HG03196 (cell line): ENCODE data around the gene ACTR5.
"Not testable (repeated sequence)": the region's sequence is repeated elsewhere in the genome, so short reads cannot be mapped to it uniquely, and the experiment has no call there.

Source experiments
- ATAC-seq: cut with Tn5 transposase; IDR thresholded peaks from one replicate; pipeline ENCODE4 v1.9.1; 2021; ENCODE audit not compliant: unreplicated experiment

ACTR5 gene

DNA sequence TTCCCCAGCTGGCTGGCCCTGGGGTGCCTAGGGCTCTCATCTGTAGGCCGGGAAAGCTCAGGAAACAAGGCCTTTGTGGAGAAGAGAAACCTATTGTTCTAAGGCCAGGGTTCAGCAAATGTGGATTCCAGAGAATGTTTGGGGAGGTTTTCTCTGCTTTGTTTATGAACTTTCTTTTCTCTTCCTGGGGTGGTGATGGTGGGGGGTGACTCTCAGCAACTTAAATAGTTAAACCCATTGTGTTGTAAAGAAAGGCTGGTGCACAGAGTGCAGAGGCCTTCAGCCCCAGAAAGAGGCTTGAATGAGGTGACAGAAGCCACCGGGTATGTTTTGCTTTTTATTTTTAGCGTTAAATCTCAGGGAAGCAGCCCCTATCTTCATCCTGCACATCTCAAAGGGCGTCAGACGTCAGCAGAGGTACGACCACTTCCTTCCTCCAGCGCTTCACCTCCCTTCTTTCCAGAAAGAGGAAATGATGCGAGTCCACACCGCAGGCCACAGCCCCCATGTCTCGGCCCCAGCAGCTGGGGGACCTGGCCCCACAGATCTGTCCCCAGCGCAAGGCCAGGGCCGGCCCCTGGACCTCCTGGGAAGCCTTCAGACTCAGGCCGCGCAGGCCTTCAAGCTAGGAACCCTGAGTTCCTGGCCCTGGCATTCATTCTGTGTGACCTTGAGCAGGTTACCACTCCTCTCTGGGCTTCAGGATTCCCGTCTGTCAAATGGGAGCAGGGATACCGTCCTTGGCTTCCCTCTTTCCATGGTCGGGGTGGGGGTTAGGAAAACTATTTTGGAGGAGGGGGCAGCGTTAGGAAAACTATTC lies 56.6 kb downstream of the ACTR5 start:
- no peak for ATAC-seq

DNA sequence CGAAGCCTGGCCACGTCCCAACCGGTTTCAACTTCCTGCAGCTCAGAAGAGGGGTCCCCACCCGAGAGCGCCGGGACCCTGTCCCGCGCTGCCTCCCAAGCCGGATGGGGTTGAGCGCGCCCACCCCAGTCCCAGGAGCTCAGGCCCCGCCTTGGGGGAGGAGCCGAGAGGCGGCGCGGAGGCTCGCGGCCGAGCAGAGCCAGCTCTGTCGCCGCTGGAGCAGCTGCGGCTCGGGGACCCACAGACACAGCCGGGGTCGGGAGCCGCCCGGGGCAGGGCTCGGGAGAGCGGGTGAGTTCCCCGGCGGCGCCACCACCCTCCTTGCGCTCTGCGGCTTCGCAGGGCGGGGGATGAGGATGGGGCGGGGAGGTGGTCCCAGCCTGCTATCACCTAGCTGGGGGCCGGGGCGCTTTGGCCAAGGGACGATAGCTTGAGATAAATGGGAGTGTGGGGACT lies 57.3 kb downstream of the ACTR5 start, which contains the start of gene PPP1R16B:
Gene PPP1R16B (plus strand): TSS at position 196 of the 456 bp plus-strand sequence. CDS start 30,229 bp downstream, outside the sequence.
- ATAC-seq: peak; percentile 50

DNA sequence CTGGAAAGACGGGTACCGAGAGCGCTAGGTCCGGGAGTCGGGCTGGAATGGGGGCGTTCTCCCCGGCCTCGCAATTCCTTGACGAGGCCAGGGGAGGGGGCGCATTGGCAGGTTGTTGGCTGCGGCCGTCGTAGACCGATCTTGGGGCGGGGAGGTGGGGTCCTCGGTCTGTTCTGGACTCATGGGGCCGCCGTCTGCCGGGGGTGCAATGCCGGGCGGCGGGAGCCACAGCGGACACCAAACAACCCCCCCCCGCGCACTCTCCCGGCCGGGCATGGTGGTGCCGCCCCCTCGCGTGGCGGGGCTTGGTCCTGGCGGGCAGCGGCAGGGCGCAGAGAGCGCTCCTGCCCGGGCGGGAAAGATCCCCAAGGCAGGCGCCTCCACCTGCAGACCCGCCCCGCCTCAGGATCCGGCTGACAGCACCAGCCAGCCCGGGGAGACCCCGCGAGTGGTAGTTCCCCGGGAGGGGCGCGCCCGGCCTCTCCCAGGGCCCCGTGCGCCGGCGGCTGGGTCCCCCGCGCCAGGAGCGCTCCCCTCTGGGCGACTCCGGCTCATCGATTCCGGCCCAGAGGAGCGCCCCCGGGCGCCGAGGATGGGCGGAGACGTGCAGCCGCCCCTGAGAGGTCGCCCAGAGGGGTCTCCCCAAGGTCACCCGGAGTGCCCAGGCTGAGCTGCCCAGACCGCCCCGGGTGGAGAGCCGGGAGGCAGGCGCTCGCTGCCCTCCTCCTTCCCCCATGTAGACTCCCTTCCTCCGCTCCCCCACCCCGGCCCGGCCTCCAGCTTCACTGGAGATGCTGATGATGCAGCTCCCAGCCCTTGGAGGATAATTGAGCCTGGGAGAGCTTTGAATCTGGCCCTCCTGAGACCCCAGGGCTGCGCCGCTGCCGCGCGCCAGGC lies 57.9 kb downstream of the ACTR5 start:
- no peak for ATAC-seq

DNA sequence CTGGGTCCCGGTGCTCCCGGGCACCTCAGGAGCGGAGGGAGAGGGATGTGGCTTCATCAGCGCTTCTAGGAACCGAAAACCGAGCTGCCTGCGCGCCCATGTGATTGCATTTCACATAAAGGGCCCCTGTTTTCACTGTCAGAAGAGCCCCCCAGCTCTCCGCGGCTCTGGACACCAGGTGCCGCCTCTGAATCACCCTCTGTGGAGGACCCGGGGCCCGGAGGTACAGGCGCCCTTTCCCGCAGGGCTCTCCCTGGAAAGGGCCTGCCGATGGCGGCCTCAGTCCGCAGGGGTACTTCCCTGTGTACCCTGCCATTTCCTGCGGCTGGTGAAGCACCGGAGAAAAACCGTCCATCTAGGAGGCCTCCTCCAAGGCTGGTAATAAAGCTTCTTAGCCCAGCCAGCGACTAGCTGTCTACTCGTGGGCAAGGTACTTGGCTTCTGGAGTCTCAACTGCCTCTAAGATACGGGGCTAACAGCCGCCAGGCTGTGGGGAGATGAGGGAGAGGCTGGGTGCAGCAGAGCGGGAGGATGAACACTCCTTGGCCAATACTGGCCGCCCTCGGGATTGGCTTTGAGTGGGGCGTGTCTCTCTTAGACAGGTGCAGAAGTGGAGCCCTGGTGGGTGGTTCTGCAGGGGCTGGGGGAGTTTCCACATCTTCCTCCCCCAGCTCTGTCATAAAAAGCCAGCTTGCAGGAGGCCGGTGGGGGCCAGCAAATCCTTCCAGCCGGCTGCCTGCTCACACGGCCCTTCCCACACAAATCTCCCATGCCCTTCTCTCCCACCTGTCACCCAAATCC lies 58.8 kb downstream of the ACTR5 start:
- ATAC-seq: no peak

DNA sequence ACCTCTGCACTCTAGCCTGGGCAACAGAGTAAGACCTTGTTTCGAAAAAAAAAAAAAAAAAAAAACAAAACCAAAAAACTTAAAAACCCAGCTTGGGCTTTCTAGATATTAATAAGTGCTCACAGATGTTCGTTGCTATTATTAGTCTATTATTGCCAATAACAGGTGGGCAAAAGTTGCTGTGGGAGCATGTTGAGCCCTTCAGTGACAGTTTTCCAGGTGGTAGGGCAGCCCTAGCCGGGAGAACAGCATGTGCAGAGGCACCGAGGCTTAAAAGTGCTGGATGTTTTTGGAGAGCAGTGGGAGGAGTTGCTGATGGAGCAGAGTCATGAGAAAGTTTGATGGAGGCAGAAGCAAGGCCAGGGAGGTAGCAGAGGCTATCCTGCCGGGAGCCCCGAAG lies 61.7 kb downstream of the ACTR5 start:
- no peak for ATAC-seq

DNA sequence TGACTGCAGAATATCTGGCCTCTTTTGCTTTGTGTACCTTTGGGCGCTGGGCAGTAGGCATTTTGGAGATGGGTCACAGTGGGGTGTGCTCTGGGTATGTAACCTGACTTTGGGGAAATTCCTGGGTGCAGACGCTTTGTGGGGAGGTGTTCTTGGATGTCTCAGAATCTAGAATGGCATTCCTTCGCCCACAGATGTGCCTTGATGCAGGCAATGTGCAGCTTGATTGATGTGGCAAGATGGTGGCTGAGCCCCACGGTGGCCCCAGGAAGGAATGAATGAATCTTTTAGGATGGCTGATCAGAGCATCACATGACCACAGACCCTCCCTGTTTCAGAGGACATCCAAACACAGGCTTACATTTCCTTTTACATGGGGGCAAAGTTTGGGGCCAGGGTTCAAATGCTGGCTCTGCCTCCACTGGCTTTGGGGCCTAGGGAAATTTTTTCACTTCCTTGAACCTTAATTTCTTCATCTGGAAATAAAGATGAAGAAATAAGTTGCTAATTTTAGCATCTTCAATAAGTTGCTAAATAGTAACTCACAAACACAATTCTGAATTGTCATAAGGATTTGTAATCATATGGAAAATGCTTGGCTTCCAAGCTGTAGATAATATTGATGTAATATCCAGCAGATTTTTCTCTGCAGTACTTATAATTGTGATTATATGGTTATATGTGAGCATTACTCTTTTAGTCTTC lies 62.8 kb downstream of the ACTR5 start:
- no peak for ATAC-seq

DNA sequence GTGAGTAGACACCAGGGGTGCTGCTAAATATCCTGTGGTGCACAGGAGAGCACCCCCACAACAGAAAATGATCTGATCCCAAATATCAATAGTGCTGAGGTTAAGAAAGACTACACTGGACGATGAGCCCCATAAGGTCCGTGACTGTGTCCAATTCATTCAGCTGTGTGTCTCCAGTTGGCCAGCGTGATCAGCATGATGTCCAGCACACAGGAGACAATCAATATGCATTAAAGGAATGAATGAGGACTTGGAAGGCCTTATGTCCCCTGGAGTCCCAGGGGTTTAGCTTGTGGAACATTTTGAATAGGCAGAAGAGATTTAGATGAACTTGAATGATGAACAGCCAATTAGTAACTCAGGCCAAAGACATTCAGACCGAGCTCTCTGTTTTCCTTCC lies 63.5 kb downstream of the ACTR5 start:
- no peak for ATAC-seq

DNA sequence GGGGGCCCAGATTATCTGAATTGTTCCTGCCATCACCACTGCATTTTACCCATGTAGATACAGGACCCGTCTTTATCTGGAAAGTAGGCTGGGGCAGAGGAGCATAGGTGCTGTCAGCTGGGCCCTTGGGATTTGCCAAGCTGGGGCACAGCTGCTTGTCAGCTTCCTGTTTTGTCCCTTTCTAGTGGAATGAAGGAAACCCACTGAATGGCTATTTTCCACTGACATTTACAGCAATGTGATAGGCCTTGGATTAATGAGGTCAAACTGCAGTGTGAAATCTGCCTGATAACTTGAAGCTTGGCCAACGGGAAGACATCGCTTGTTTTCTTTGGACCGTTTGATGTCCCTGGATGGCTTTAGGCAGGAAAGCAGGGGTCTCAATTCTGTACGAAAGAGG lies 63.9 kb downstream of the ACTR5 start:
- ATAC-seq: no peak

DNA sequence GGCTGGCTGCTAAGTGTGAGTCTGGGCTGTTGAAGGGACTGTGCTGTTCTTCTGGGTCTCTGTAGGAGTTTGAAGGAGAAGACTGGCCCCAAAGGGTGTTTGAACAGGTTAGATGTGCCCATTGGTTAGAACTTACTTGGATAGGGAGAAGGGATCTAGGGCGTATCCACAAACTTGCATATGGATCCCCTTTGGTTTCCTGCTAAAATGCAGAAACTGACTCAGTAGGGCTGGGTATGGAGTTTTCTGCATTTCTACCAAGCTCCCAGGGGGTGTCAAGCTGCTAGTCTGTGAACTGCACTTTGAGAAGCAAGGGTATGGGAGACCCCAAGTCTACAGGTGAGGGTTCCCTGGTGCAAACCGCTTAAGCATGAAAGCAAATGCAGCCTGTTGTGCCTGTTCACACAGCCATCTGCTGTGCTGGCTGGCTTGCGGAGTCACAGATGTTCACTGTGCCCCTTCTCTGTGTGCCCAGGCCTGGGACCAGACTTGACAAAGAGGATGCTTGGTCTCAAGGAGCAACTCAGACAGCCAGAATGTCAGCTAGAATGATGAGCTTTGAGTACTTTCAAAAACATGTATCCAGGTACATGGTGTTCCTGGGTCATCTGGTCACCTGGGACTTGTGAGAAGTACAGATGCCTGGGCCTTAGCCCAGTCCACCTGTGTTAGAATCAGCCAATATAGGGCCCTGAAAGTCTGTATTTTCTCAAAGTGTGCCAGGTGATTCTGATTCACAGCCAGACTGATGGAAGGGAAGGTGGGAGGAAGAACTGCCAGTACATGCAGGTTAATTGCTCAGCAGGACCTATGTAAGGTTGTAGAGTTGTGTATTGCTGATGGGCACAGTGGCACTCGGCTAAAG lies 64.7 kb downstream of the ACTR5 start:
- ATAC-seq: no peak

DNA sequence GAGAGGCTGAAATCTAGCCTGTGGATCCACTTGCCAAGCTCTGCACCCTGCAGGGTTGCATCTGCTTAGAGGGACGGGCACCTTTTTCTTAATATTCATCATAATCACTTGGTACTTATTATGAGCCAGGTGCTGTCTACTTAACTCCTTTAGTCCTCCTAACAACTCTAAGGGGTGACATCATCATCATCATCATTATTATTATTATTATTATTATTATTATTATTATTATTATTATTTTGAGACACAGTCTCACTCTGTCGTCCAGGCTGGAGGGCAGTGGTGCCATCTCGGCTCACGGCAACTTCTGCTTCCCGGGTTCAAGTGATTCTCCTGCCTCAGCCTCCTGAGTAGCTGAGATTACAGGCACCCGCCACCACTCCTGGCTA lies 65.3 kb downstream of the ACTR5 start:
- not testable (repeated sequence) for ATAC-seq

DNA sequence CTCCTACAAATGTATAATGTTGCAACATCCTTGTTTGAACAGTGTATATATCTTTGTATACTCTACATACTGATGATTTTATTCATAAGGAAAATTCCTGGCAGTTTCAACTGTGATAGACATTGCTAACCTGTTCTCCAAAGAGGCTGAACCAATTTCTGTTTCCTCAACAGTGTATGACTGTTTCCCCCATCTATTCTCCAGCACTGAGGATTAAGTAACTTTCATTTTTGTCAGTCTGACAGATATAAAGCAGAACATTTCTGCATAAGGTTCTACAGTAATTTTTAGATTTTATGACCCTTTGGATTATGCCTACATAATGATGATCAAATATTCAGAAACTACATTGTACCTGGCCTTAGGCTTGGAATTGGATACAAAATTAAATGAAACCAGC lies 67.2 kb downstream of the ACTR5 start:
- no peak for ATAC-seq

DNA sequence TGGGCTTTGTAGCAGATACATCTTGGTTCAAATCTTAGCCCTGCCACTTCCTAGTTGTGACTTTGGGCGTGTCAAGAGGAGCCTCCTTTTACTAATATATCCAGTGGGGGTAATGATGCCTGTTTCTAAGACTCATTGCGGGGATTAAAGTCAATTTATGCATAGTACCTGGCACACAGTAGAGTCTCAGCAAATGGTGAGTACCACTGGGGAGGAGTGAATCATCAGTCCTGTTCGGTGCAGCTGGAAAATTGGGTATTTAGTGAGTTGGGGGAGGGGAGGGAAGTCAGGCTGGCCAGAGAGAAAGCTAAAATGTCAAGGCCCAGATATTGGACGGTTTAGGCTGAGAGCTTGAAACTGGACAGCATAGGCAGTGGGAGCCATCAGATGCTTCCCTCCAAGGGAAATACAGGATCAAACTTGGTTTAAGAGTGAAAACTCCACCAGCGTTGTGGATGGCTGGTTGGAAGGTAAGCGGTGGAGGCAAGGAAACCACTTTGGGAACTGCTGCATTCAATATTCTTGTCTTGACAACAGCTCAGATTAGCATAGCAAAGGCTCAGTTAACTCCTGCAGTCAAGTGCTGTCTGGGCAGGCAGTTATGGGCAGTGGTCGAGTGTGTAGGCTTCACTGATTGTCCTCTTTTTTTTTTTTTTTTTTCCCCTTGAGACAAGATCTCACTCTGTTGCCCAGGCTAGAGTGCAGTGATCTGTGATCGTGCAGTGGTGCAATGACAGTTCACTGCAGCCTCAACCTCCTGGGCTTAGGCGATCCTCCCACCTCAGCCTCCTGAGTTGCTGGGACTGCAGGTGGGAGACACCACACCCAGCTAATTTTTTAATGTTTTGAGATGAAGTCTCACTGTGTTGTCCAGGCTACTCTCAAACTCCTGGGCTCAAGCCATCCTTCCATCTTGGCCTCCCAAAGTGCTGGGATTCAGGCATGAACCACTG lies 70.1 kb downstream of the ACTR5 start:
- ATAC-seq: no peak
